ENCODE measurements around the gene ZMAT5.

ZMAT5 gene

DNA sequence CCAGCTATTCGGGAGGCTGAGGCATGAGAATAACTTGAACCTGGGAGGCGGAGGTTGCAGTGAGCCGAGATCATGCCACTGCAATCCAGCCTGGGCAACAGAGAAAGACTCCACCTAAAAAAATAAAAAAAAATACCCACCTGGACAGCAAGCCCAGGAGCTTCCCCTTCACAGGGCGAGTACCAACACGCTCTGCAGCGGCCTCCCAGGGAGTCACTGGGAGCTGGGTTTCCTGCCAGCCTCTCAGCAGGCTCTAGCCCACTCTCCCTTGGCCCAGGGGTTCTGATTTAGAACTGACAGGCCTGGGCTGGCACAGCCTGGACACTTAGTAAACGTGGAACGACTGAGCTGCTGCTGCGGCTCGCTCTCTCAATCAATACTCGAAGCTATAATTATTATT is 49.0 kb downstream of the ZMAT5 start:
- Histone ChIP-seq H4K8ac (ENCODE audit: low read depth, low read length) (no peak overlapping the region), H2AK5ac (ENCODE audit: low read length) (no peak overlapping the region), H3K27me3 (ENCODE audit: insufficient read depth, low read length, poor library complexity) (peaks cover 22% of the 10 kb centered on the region), H3K79me2 (ENCODE audit: control insufficient read depth, insufficient read depth, low read length) (no peaks in the 10 kb centered on the region), H3K27ac (ENCODE audit: low read depth, low read length) (no peak overlapping the region), H2BK120ac (ENCODE audit: low read depth, low read length) (no peak overlapping the region), H3K4me3 (ENCODE audit: low read length) (no peak overlapping the region), H3K4me2 (ENCODE audit: low read length) (no peak overlapping the region), H2BK15ac (replicated peaks; ENCODE audit: low read depth) (no peak overlapping the region), H3K56ac (ENCODE audit: low read length) (no peak overlapping the region), H3K9ac (ENCODE audit: low read length) (no peak overlapping the region), H3K79me1 (ENCODE audit: low read length) (no peaks in the 10 kb centered on the region), H3K4me1 (ENCODE audit: control insufficient read depth, low read depth, low read length) (no peaks in the 10 kb centered on the region), H3K18ac (ENCODE audit: low read length) (no peak overlapping the region), H2BK5ac (ENCODE audit: low read length) (no peak overlapping the region), H3K4ac (ENCODE audit: low read depth, low read length) (no peak overlapping the region), H3K23ac (ENCODE audit: low read length) (no peak overlapping the region), H4K5ac (ENCODE audit: low read length) (no peak overlapping the region), H3K36me3 (ENCODE audit: control insufficient read depth, insufficient read depth, low read length) (no peaks in the 10 kb centered on the region)
- no peak for DNase-seq
- no CpG with 5 or more reads among the region's 11 CpGs for WGBS (ENCODE audit: extremely low coverage, insufficient coverage, low lambda C conversion rate)

GRCh38 chr22:29716814-29717545 is 49.8 kb downstream of the ZMAT5 start:
- Histone ChIP-seq H3K18ac (ENCODE audit: low read length) (no peak overlapping the region), H2BK15ac (replicated peaks; ENCODE audit: low read depth) (no peak overlapping the region), H3K4me2 (ENCODE audit: low read length) (no peak overlapping the region), H2AK5ac (ENCODE audit: low read length) (no peak overlapping the region), H3K9ac (ENCODE audit: low read length) (no peak overlapping the region), H3K23ac (ENCODE audit: low read length) (no peak overlapping the region), H3K27me3 (ENCODE audit: insufficient read depth, low read length, poor library complexity) (peaks cover 22% of the 10 kb centered on the region), H2BK120ac (ENCODE audit: low read depth, low read length) (no peak overlapping the region), H4K8ac (ENCODE audit: low read depth, low read length) (no peak overlapping the region), H3K4me3 (ENCODE audit: low read length) (no peak overlapping the region), H3K4me1 (ENCODE audit: control insufficient read depth, low read depth, low read length) (no peaks in the 10 kb centered on the region), H4K5ac (ENCODE audit: low read length) (no peak overlapping the region), H3K79me2 (ENCODE audit: control insufficient read depth, insufficient read depth, low read length) (no peaks in the 10 kb centered on the region), H3K79me1 (ENCODE audit: low read length) (no peaks in the 10 kb centered on the region), H2BK5ac (ENCODE audit: low read length) (no peak overlapping the region), H3K27ac (ENCODE audit: low read depth, low read length) (no peak overlapping the region), H3K4ac (ENCODE audit: low read depth, low read length) (no peak overlapping the region), H3K56ac (ENCODE audit: low read length) (no peak overlapping the region), H3K36me3 (ENCODE audit: control insufficient read depth, insufficient read depth, low read length) (no peaks in the 10 kb centered on the region)
- peak; percentile 90 for DNase-seq
- no CpG with 5 or more reads among the region's 16 CpGs for WGBS (ENCODE audit: extremely low coverage, insufficient coverage, low lambda C conversion rate)

DNA sequence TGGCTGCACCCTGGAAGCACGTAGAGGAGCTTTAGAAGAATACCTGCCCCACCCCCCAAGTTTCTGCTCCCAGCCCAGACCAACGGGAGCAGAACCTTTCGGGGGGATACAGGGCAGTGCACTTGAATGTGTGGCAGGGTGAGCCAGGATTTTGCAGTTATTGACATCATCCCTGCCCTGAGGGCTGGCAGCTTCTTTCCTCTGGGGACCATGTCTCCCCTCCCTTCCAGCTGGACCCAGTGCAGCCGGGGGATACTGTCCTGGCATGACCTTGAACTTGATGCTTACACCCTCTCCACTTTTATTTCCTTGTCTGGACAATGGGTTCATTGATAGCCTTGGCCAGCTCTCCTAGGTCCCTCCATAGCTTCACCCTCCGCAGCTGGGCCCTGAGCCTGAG is 51.1 kb downstream of the ZMAT5 start:
- H4K5ac ChIP-seq (ENCODE audit: low read length), result no peak overlapping the region
- no peak overlapping the region for H3K27ac ChIP-seq (ENCODE audit: low read depth, low read length)
- no peak overlapping the region for H3K4me3 ChIP-seq (ENCODE audit: low read length)
- H3K9ac ChIP-seq (ENCODE audit: low read length), result no peak overlapping the region
- H2BK5ac ChIP-seq (ENCODE audit: low read length), result no peak overlapping the region
- peaks cover 15% of the 10 kb centered on the region for H3K27me3 ChIP-seq (ENCODE audit: insufficient read depth, low read length, poor library complexity)
- no peak for DNase-seq
- no peak overlapping the region for H4K8ac ChIP-seq (ENCODE audit: low read depth, low read length)
- no peaks in the 10 kb centered on the region for H3K79me1 ChIP-seq (ENCODE audit: low read length)
- no peak overlapping the region for H3K4me2 ChIP-seq (ENCODE audit: low read length)
- no peak overlapping the region for H3K23ac ChIP-seq (ENCODE audit: low read length)
- H3K36me3 ChIP-seq (ENCODE audit: control insufficient read depth, insufficient read depth, low read length), result no peaks in the 10 kb centered on the region
- no peak overlapping the region for H2BK120ac ChIP-seq (ENCODE audit: low read depth, low read length)
- no peaks in the 10 kb centered on the region for H3K79me2 ChIP-seq (ENCODE audit: control insufficient read depth, insufficient read depth, low read length)
- no peak overlapping the region for H2BK15ac ChIP-seq (replicated peaks; ENCODE audit: low read depth)
- H3K56ac ChIP-seq (ENCODE audit: low read length), result no peak overlapping the region
- H2AK5ac ChIP-seq (ENCODE audit: low read length), result no peak overlapping the region
- no peak overlapping the region for H3K18ac ChIP-seq (ENCODE audit: low read length)
- H3K4ac ChIP-seq (ENCODE audit: low read depth, low read length), result no peak overlapping the region
- WGBS (ENCODE audit: extremely low coverage, insufficient coverage, low lambda C conversion rate), result no CpG with 5 or more reads among the region's 5 CpGs
- no peaks in the 10 kb centered on the region for H3K4me1 ChIP-seq (ENCODE audit: control insufficient read depth, low read depth, low read length)

- Histone ChIP-seq H3K79me2 (ENCODE audit: control insufficient read depth, insufficient read depth, low read length) (no peaks in the 10 kb centered on the region), H3K9ac (ENCODE audit: low read length) (no peak overlapping the region), H3K27me3 (ENCODE audit: insufficient read depth, low read length, poor library complexity) (peaks cover 12% of the 10 kb centered on the region), H3K4ac (ENCODE audit: low read depth, low read length) (no peak overlapping the region), H3K18ac (ENCODE audit: low read length) (no peak overlapping the region), H3K36me3 (ENCODE audit: control insufficient read depth, insufficient read depth, low read length) (no peaks in the 10 kb centered on the region), H3K4me1 (ENCODE audit: control insufficient read depth, low read depth, low read length) (no peaks in the 10 kb centered on the region), H2AK5ac (ENCODE audit: low read length) (no peak overlapping the region), H2BK120ac (ENCODE audit: low read depth, low read length) (no peak overlapping the region), H3K4me3 (ENCODE audit: low read length) (no peak overlapping the region), H3K23ac (ENCODE audit: low read length) (no peak overlapping the region), H3K79me1 (ENCODE audit: low read length) (no peaks in the 10 kb centered on the region), H2BK5ac (ENCODE audit: low read length) (no peak overlapping the region), H3K56ac (ENCODE audit: low read length) (no peak overlapping the region), H4K8ac (ENCODE audit: low read depth, low read length) (no peak overlapping the region), H4K5ac (ENCODE audit: low read length) (no peak overlapping the region), H2BK15ac (replicated peaks; ENCODE audit: low read depth) (no peak overlapping the region), H3K27ac (ENCODE audit: low read depth, low read length) (no peak overlapping the region), H3K4me2 (ENCODE audit: low read length) (no peak overlapping the region)
- WGBS (ENCODE audit: extremely low coverage, insufficient coverage, low lambda C conversion rate), result no CpG with 5 or more reads among the region's 13 CpGs
- no peak for DNase-seq
These were observed 51.6 kb downstream of the ZMAT5 start for GRCh38 chr22:29715240-29715639.

DNA sequence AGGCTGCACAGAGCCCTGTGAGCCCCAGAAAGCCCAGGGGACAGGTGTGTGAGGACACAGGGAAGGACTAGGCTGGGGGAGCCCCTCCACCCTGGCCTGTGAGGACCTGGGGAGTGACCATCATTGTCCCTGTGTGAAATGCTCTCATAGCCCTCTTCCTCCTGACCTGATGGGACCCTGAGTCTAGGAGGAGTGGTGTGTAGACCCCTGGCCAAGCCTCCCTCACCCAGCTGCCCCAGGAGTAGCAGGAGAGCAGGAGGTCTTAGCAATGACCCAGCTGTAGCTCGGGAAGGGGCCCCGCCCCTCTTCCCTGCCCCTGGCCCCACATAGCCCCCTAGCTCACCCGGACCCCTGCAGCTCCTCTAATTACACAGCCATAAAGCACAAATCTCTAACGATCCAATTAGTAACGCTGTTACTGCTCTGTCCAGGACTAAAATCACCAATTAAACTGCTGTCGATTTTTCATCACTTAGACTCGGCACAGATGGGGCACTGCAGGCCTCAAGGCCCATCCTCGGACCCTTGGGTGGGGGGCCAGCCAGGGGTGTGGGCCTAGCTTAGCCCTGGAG is 53.6 kb downstream of the ZMAT5 start:
- no peak overlapping the region for H3K4ac ChIP-seq (ENCODE audit: low read depth, low read length)
- no peak overlapping the region for H3K27ac ChIP-seq (ENCODE audit: low read depth, low read length)
- no peak overlapping the region for H2AK5ac ChIP-seq (ENCODE audit: low read length)
- H3K18ac ChIP-seq (ENCODE audit: low read length), result no peak overlapping the region
- H2BK15ac ChIP-seq (replicated peaks; ENCODE audit: low read depth), result no peak overlapping the region
- H3K4me1 ChIP-seq (ENCODE audit: control insufficient read depth, low read depth, low read length), result no peaks in the 10 kb centered on the region
- no peaks in the 10 kb centered on the region for H3K36me3 ChIP-seq (ENCODE audit: control insufficient read depth, insufficient read depth, low read length)
- no peak overlapping the region for H4K5ac ChIP-seq (ENCODE audit: low read length)
- DNase-seq, result no peak
- H2BK5ac ChIP-seq (ENCODE audit: low read length), result no peak overlapping the region
- no peak overlapping the region for H3K56ac ChIP-seq (ENCODE audit: low read length)
- H3K4me3 ChIP-seq (ENCODE audit: low read length), result no peak overlapping the region
- H3K9ac ChIP-seq (ENCODE audit: low read length), result no peak overlapping the region
- H3K27me3 ChIP-seq (ENCODE audit: insufficient read depth, low read length, poor library complexity), result no peaks in the 10 kb centered on the region
- no peak overlapping the region for H2BK120ac ChIP-seq (ENCODE audit: low read depth, low read length)
- H3K79me1 ChIP-seq (ENCODE audit: low read length), result no peaks in the 10 kb centered on the region
- H3K4me2 ChIP-seq (ENCODE audit: low read length), result no peak overlapping the region
- WGBS (ENCODE audit: extremely low coverage, insufficient coverage, low lambda C conversion rate), result no CpG with 5 or more reads among the region's 8 CpGs
- H3K23ac ChIP-seq (ENCODE audit: low read length), result no peak overlapping the region
- no peak overlapping the region for H4K8ac ChIP-seq (ENCODE audit: low read depth, low read length)
- no peaks in the 10 kb centered on the region for H3K79me2 ChIP-seq (ENCODE audit: control insufficient read depth, insufficient read depth, low read length)

GRCh38 chr22:29712119-29712518 is 54.7 kb downstream of the ZMAT5 start:
- Histone ChIP-seq H3K4me2 (ENCODE audit: low read length) (no peak overlapping the region), H2BK120ac (ENCODE audit: low read depth, low read length) (no peak overlapping the region), H3K79me2 (ENCODE audit: control insufficient read depth, insufficient read depth, low read length) (no peaks in the 10 kb centered on the region), H3K79me1 (ENCODE audit: low read length) (no peaks in the 10 kb centered on the region), H3K23ac (ENCODE audit: low read length) (no peak overlapping the region), H3K36me3 (ENCODE audit: control insufficient read depth, insufficient read depth, low read length) (no peaks in the 10 kb centered on the region), H2AK5ac (ENCODE audit: low read length) (no peak overlapping the region), H3K56ac (ENCODE audit: low read length) (no peak overlapping the region), H3K27ac (ENCODE audit: low read depth, low read length) (no peak overlapping the region), H3K9ac (ENCODE audit: low read length) (no peak overlapping the region), H4K8ac (ENCODE audit: low read depth, low read length) (no peak overlapping the region), H2BK5ac (ENCODE audit: low read length) (no peak overlapping the region), H2BK15ac (replicated peaks; ENCODE audit: low read depth) (no peak overlapping the region), H4K5ac (ENCODE audit: low read length) (no peak overlapping the region), H3K4me1 (ENCODE audit: control insufficient read depth, low read depth, low read length) (no peaks in the 10 kb centered on the region), H3K4ac (ENCODE audit: low read depth, low read length) (no peak overlapping the region), H3K4me3 (ENCODE audit: low read length) (no peak overlapping the region), H3K27me3 (ENCODE audit: insufficient read depth, low read length, poor library complexity) (no peaks in the 10 kb centered on the region), H3K18ac (ENCODE audit: low read length) (no peak overlapping the region)
- no CpG with 5 or more reads among the region's 2 CpGs for WGBS (ENCODE audit: extremely low coverage, insufficient coverage, low lambda C conversion rate)
- DNase-seq, result no peak
